Colonic mucosa (tissue), 4 donors: Measurements from ENCODE around the gene LILRB2. TPM values are rescaled to one million over a fixed set of nuclear protein-coding genes. Genes with fewer than 3 reads are reported as not detected.

Experiments used
- DNase-seq: peaks from one replicate; pipeline ENCODE4 v3.0.0-alpha.2; 2020
- H3K27ac ChIP-seq: fragments of 200-600 bp; one replicate; pipeline ENCODE4 v1.8.0; 2021
- H3K27me3 ChIP-seq: fragments of 200-600 bp; one replicate; pipeline ENCODE4 v1.8.0; 2021
- H3K36me3 ChIP-seq: fragments of 200-600 bp; one replicate; pipeline ENCODE4 v1.8.0; 2021
- H3K4me1 ChIP-seq: fragments of 200-600 bp; one replicate; pipeline ENCODE4 v1.8.0; 2021; ENCODE audit warnings: mild to moderate bottlenecking
- H3K4me3 ChIP-seq: fragments of 200-600 bp; one replicate; pipeline ENCODE4 v1.8.0; 2021
- H3K9ac ChIP-seq, 2 donors: one replicate each; pipeline ENCODE4 v1.7.0; 2013; ENCODE audit warnings: control low read depth in 2 of 2, low read depth in 2 of 2, low read length in 2 of 2
- H3K9me3 ChIP-seq: fragments of 200-600 bp; one replicate; pipeline ENCODE4 v1.8.0; 2021
- intact Hi-C: fragments of 100-400 bp; cut with DNase I; formaldehyde crosslinking; loops from one replicate; pipeline ENCODE4 v1.14.1; 2022
- total RNA-seq, 2 donors: library from RNA; stranded (reverse); fragmentation: NEBNext Ultra II Directional in 1 of 2; extraction: Animal tissue kit (Norgen Biotek cat#: 25700) in 1 of 2; gene quantifications; one replicate each; pipeline ENCODE4 v1.2.1, GENCODE V29; 2021
- TF ChIP-seq, protein P1 (sequence below): fragments of 200-600 bp; IDR thresholded peaks from one replicate; pipeline ENCODE4 v1.8.0; 2022; ENCODE audit warnings: antibody characterized with exemption, mild to moderate bottlenecking
- donor health status: healthy.
- donor health status: DM: no; HTN: no; CAD: no.
- donor health status: DM: no; HTN: no; CAD: no.

Gene LILRB2
- total RNA-seq, 2 donors from 2014 or later, result 1.3 to 5.3 TPM

DNA sequence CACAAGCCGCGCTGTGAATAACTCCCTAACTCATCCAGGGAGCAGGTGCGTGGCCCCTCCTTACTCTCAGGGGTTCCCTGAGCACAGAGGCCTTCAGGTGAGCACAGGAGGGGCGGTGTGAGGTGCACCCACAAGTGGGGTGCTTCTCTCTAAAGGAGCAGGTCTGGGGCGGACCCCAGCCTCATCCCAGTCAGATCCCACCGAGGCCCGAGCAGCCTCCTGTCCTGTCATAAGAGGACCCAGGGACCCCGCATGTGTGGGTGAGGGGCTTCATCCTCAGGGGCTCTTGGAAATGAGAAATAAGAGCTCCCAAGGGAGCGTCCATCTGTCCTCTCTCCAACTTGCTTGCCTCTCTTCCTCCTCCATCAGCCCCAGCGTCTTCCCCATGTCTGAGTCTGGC is 35.0 kb upstream of the LILRB2 start:
- intact Hi-C loops, result no loop called here
- Histone ChIP-seq H3K9me3 (no peaks in the 10 kb centered on the region), H3K9ac (no peak overlapping the region), H3K4me1 (no peaks in the 10 kb centered on the region), H3K27ac (no peak overlapping the region), H3K36me3 (no peaks in the 10 kb centered on the region), H3K27me3 (no peaks in the 10 kb centered on the region), H3K4me3 (no peak overlapping the region)
- TF ChIP-seq, protein P1, sequence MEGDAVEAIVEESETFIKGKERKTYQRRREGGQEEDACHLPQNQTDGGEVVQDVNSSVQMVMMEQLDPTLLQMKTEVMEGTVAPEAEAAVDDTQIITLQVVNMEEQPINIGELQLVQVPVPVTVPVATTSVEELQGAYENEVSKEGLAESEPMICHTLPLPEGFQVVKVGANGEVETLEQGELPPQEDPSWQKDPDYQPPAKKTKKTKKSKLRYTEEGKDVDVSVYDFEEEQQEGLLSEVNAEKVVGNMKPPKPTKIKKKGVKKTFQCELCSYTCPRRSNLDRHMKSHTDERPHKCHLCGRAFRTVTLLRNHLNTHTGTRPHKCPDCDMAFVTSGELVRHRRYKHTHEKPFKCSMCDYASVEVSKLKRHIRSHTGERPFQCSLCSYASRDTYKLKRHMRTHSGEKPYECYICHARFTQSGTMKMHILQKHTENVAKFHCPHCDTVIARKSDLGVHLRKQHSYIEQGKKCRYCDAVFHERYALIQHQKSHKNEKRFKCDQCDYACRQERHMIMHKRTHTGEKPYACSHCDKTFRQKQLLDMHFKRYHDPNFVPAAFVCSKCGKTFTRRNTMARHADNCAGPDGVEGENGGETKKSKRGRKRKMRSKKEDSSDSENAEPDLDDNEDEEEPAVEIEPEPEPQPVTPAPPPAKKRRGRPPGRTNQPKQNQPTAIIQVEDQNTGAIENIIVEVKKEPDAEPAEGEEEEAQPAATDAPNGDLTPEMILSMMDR, result no peak
- DNase-seq, result no peak

DNA sequence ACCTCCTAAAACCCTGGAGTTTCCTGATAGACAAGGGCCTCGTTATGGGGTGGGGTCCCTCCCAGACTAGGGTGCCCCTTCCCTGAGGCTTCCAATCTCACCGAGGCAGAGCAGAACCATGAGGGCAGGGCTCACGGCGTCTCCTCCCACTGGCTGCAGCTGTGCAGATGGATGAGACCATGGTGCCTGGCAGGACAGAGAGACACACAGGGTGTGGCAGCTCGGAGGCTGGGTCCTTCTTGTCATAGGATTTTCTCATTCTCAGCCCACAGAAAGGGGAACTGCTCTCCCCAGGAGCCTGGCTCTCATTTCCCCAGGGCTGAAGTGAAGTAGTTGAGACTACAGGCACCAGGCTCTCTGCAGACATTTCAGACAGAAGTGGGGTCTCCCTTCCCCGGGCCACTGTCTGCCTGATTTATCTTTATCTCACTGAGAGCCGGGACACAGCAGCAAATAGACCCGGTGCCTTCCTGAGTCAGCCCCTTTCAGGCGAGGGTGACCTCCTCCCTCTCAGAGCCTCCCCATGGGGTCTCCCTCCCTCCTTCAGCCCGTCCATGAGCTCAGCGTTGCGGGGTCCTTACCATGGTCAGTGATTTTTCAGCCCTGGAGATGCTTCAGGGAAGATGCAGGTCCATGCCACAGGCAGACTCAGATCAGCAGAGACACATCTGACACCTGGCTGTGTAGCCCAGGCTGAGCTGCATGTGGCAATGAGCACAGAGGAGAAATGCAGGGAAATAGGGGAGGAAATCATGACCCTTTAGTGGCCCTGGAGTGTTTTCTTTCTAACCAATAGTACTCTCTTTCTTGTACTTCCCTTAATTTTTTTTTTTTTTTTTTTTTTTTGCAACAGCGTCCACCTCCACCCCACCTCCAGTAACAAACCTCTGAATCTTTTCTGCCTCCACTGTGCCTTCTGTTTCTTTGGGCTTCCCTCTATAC is 31.8 kb upstream of the LILRB2 start, which contains the start of gene LILRA5:
LILRA5 (minus strand) TSS at position 731 of the 942 bp plus-strand sequence; CDS start at position 584, 147 bp downstream.
- no peaks in the 10 kb centered on the region for H3K9me3 ChIP-seq
- DNase-seq, result no peak
- no peaks in the 10 kb centered on the region for H3K36me3 ChIP-seq
- no peak within 1 kb of the TSS for H3K9ac ChIP-seq
- no peaks in the 10 kb centered on the region for H3K27me3 ChIP-seq
- TF ChIP-seq, protein P1, result no peak
- H3K4me3 ChIP-seq, result no peak within 1 kb of the TSS
- no peak within 1 kb of the TSS for H3K27ac ChIP-seq
- no peaks in the 10 kb centered on the region for H3K4me1 ChIP-seq
- intact Hi-C loops, result no loop called here

DNA sequence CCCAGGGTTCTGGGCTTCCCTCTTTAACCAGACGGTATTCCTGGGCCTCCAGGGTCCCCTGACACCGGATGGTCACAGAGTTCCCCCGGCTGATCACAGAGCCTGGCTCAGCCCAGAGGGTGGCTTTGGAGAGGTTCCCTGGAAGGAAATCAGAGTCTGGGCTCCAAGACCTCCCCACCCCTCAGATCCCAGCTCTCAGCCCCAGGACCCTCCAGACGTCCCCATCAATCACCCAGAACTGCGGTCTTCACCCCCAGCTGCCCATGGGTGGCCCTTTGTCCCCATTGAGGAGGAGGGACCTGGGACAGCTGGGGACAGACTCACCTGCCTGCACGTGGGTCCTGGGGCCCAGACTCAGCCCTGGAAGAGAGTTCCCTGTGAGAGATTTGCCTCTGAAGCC is 31.1 kb upstream of the LILRB2 start:
- TF ChIP-seq, protein P1, result no peak
- H3K9ac ChIP-seq, result no peak overlapping the region
- H3K27ac ChIP-seq, result no peak overlapping the region
- H3K36me3 ChIP-seq, result no peaks in the 10 kb centered on the region
- H3K27me3 ChIP-seq, result no peaks in the 10 kb centered on the region
- no peak for DNase-seq
- intact Hi-C loops, result no loop called here
- no peaks in the 10 kb centered on the region for H3K9me3 ChIP-seq
- H3K4me1 ChIP-seq, result no peaks in the 10 kb centered on the region
- H3K4me3 ChIP-seq, result no peak overlapping the region

DNA sequence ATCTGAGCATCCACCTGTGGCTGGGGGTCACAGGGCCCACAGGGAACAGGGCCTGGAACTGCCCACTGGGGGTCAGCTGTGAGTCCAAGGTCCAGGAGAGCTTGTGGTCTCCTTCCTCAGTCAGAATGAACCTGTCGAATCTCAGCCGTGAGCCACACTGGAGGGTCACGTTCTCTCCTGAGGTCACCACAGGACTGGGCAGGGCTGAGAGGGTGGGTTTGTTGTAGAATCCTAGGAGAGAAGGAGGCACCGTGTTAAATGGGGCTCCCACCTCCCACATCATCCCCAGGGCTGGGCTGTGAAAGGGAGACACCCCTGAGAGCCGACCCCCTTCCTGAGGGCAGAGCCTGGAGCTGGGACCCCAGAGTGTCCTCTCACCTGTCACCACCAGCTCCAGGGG is 30.6 kb upstream of the LILRB2 start:
- Histone ChIP-seq H3K4me3 (no peak overlapping the region), H3K9me3 (no peaks in the 10 kb centered on the region), H3K27me3 (no peaks in the 10 kb centered on the region), H3K9ac (no peak overlapping the region), H3K27ac (no peak overlapping the region), H3K36me3 (no peaks in the 10 kb centered on the region), H3K4me1 (no peaks in the 10 kb centered on the region)
- intact Hi-C loops, result no loop called here
- TF ChIP-seq, protein P1, result no peak
- no peak for DNase-seq

DNA sequence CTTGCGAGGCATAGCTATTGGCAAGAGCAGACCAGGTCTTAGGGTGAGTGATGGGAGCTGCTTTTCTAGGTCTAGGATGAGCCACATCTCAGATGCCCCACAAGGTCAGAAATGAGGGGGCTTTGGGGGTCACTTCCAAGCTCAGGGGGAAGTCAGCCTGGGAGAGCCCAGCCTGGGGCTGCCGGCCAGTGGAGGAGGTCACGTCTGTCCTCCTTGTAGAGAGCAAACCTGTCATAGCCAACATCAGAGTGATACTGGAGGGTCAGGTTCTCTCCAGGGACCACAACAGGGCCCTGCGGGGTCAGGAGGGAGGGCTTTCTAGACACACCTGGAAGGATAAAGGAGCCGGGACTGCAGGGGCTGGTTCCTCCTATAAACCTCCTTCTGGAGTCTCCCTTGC is 29.6 kb upstream of the LILRB2 start:
- DNase-seq, result no peak
- no peak overlapping the region for H3K27ac ChIP-seq
- TF ChIP-seq, protein P1, result no peak
- no peak overlapping the region for H3K9ac ChIP-seq
- intact Hi-C loops, result no loop called here
- no peaks in the 10 kb centered on the region for H3K36me3 ChIP-seq
- H3K4me1 ChIP-seq, result no peaks in the 10 kb centered on the region
- H3K9me3 ChIP-seq, result no peaks in the 10 kb centered on the region
- no peak overlapping the region for H3K4me3 ChIP-seq
- no peaks in the 10 kb centered on the region for H3K27me3 ChIP-seq
